K562 (cell line): ENCODE measurements around the gene PACS1. TPM values are rescaled to one million over a fixed set of nuclear protein-coding genes. Genes with fewer than 3 reads are reported as not detected.
"Not testable (repeated sequence)": the region's sequence is repeated elsewhere in the genome, so short reads cannot be mapped to it uniquely, and the experiment has no call there.

ENCODE experiments used
- ATAC-seq: fragments of 200-7000 bp; cut with Tn5 transposase; 3 replicates; pipeline ENCODE4 v1.9.1; 2020; ENCODE audit warnings: moderate library complexity
- BruUV-seq: library from RNA; stranded (reverse); fragments of 400-500 nt; replicated peaks from 2 replicates; lab custom pipeline; 2021; lab: Mats Ljungman, UMichigan
- CTCF ChIA-PET: fragments of 300-600 bp; formaldehyde crosslinking; extraction: SDS; loops from one replicate; lab custom pipeline; 2021; ENCODE audit warnings: low intra/inter-chr PET ratio; lab: Yijun Ruan, JAX
- POLR2A ChIA-PET: fragments of 300-600, 350-650 bp; sonication (Branson Sonifier 250); formaldehyde crosslinking; extraction: SDS; loops from one replicate; lab custom pipeline; 2021; ENCODE audit warnings: antibody characterized with exemption, inconsistent platforms; lab: Yijun Ruan, JAX
- DNase-seq, 4 experiments: peaks; one replicate each; pipeline versions ENCODE4 v3.0.0 to v3.0.0-alpha.2; 2011 to 2018; ENCODE audit warnings: low spot score in 3 of 4, mixed read lengths in 3 of 4; ENCODE audit errors: extremely low read depth in 1 of 4
- FAIRE-seq: peaks from 2 replicates; lab custom pipeline; 2011; peaks lifted over from hg19 to GRCh38; lab: Jason Lieb, UNC
- H2AFZ ChIP-seq: 2 replicates; pipeline ENCODE4 v1.6.0; 2011; ENCODE audit warnings: low read depth, low read length, control low read depth, inconsistent platforms
- H3K27ac ChIP-seq: fragments of 200-600 bp; 3 replicates; pipeline ENCODE4 v1.8.0; 2011; ENCODE audit warnings: low read depth, mild to moderate bottlenecking, control low read depth, inconsistent platforms, low read length, moderate library complexity, mixed read lengths; ENCODE audit errors: extremely low read depth
- H3K27me3 ChIP-seq, 2 experiments: fragments of 300-600 bp in 1 of 2; 2 replicates in 1 of 2; 3 replicates in 1 of 2; pipeline versions ENCODE4 v1.6.0 to v1.8.0; 2011; ENCODE audit warnings: inconsistent platforms in 2 of 2, low read length in 2 of 2, mild to moderate bottlenecking in 1 of 2, mixed read lengths in 1 of 2, moderate library complexity in 1 of 2; ENCODE audit not compliant: control insufficient read depth in 2 of 2, insufficient read depth in 2 of 2
- H3K36me3 ChIP-seq: fragments of 300-600 bp; 3 replicates; pipeline ENCODE4 v1.8.0; 2011; ENCODE audit warnings: mild to moderate bottlenecking, low read length, inconsistent platforms; ENCODE audit not compliant: control insufficient read depth, insufficient read depth
- H3K4me1 ChIP-seq, 2 experiments: fragments of 200-600 bp in 1 of 2; replicated peaks in 1 of 2; 2 replicates in 1 of 2; 3 replicates in 1 of 2; pipeline versions ENCODE4 v1.5.1 to v1.8.0; 2011; ENCODE audit warnings: inconsistent platforms in 2 of 2, low read length in 2 of 2, mild to moderate bottlenecking in 1 of 2, mixed read lengths in 1 of 2, moderate library complexity in 1 of 2; ENCODE audit not compliant: control insufficient read depth in 2 of 2, insufficient read depth in 2 of 2
- H3K4me2 ChIP-seq: 2 replicates; pipeline ENCODE4 v1.6.1; 2011; ENCODE audit warnings: low read length, control low read depth, inconsistent platforms, mixed read lengths; ENCODE audit not compliant: insufficient read depth
- H3K4me3 ChIP-seq: fragments of 200-600 bp; sonication (generic), shearing (Covaris generic); 2 replicates; pipeline ENCODE4 v1.5.1; 2016; ENCODE audit warnings: control low read depth, inconsistent platforms
- H3K79me2 ChIP-seq: fragments of 200-600 bp; 3 replicates; pipeline ENCODE4 v1.8.0; 2011; ENCODE audit warnings: low read length, inconsistent platforms; ENCODE audit not compliant: control insufficient read depth, insufficient read depth
- H3K9ac ChIP-seq, 2 experiments: 2 replicates each; pipeline versions ENCODE4 v1.6.0 to v1.6.1; 2011; ENCODE audit warnings: low read depth in 2 of 2, low read length in 2 of 2, control low read depth in 1 of 2, inconsistent platforms in 1 of 2, mild to moderate bottlenecking in 1 of 2, mixed read lengths in 1 of 2; ENCODE audit not compliant: insufficient read depth in 1 of 2
- H3K9me1 ChIP-seq: one replicate; pipeline ENCODE4 v1.6.0; 2011; ENCODE audit warnings: inconsistent platforms, mild to moderate bottlenecking, low read length, moderate library complexity; ENCODE audit not compliant: control insufficient read depth, insufficient read depth
- H3K9me3 ChIP-seq: replicated peaks from 2 replicates; pipeline ENCODE4 v1.5.1; 2011; ENCODE audit warnings: low read depth, low read length, inconsistent platforms; ENCODE audit not compliant: control insufficient read depth, insufficient read depth
- H4K20me1 ChIP-seq: replicated peaks from 2 replicates; pipeline ENCODE4 v1.6.1; 2011; ENCODE audit warnings: low read length, inconsistent platforms, mixed read lengths; ENCODE audit not compliant: control insufficient read depth, insufficient read depth
- ATF3 ChIP-seq, 2 experiments: fragments of 450-650 bp in 1 of 2; sonication (generic) in 1 of 2; formaldehyde crosslinking in 1 of 2; IDR thresholded peaks in 1 of 2; conservative IDR thresholded peaks in 1 of 2; 2 replicates each; pipeline versions ENCODE4 v1.6.1 to v1.8.1; 2016 to 2023; ENCODE audit warnings: mild to moderate bottlenecking in 2 of 2, moderate library complexity in 2 of 2, inconsistent platforms in 1 of 2, missing genetic modification reagents in 1 of 2
- CHD1 ChIP-seq: fragments of 200-600 bp; sonication (generic); IDR thresholded peaks from one replicate; pipeline ENCODE4 v1.6.1; 2012; ENCODE audit warnings: mild to moderate bottlenecking, moderate library complexity, low read length, inconsistent platforms
- CREBBP ChIP-seq: IDR thresholded peaks from one replicate; pipeline ENCODE4 v1.6.1; 2012; ENCODE audit warnings: low read depth, mild to moderate bottlenecking, control low read depth, inconsistent platforms, low read length
- DPF2 ChIP-seq: fragments of 450-650 bp; IDR thresholded peaks from 2 replicates; pipeline ENCODE4 v1.6.1; 2016
- ELF2 ChIP-seq: fragments of 250-450 bp; sonication (Bioruptor Pico); IDR thresholded peaks from 2 replicates; pipeline ENCODE4 v1.5.0; 2021; ENCODE audit warnings: mild to moderate bottlenecking
- MAZ ChIP-seq, 2 experiments: fragments of 450-650 bp in 1 of 2; sonication (generic) in 1 of 2; formaldehyde crosslinking; IDR thresholded peaks in 1 of 2; conservative IDR thresholded peaks in 1 of 2; 2 replicates each; pipeline versions ENCODE4 v1.4.0 to v1.5.0; 2020; ENCODE audit warnings: mild to moderate bottlenecking in 1 of 2, missing genetic modification reagents in 1 of 2
- NFE2 ChIP-seq: IDR thresholded peaks from 2 replicates; pipeline ENCODE4 v1.6.1; 2014; ENCODE audit warnings: antibody characterized with exemption, low read depth
- NFIC ChIP-seq: fragments of 450-650 bp; IDR thresholded peaks from 2 replicates; pipeline ENCODE4 v1.6.1; 2017; ENCODE audit warnings: mild to moderate bottlenecking, inconsistent platforms
- PCBP1 ChIP-seq: fragments of 200-400 bp; formaldehyde crosslinking; IDR thresholded peaks from 2 replicates; pipeline ENCODE4 v1.6.1; 2018; ENCODE audit warnings: mild to moderate bottlenecking, low read depth, low read length; ENCODE audit not compliant: poor library complexity, severe bottlenecking
- RBM17 ChIP-seq: fragments of 200-400 bp; formaldehyde crosslinking; IDR thresholded peaks from 2 replicates; pipeline ENCODE4 v1.6.1; 2017; ENCODE audit warnings: low read depth, mild to moderate bottlenecking, low read length, borderline replicate concordance
- RNF219 ChIP-seq: fragments of 250-450 bp; sonication (Bioruptor Pico); IDR thresholded peaks from 2 replicates; pipeline ENCODE4 v1.5.0; 2022; ENCODE audit warnings: mild to moderate bottlenecking
- ZNF124 ChIP-seq: sonication (generic); formaldehyde crosslinking; IDR thresholded peaks from 2 replicates; pipeline ENCODE4 v1.8.1; 2022; ENCODE audit warnings: missing genetic modification reagents
- WGBS: fragments of 100-300 bp; shearing (Covaris generic); methylation state at CpG from one replicate; pipeline ENCODE4 v1.1.6; 2016; ENCODE audit warnings: low coverage, mixed read lengths; ENCODE audit not compliant: insufficient coverage; ENCODE audit errors: missing lambda C conversion rate; 5-methylcytosine and 5-hydroxymethylcytosine counted together
- in situ Hi-C: fragments of 300-500 bp; cut with MboI; formaldehyde crosslinking; loops from 4 replicates; pipeline ENCODE4 v1.15.0; 2018; ENCODE audit warnings: inconsistent platforms, mixed read lengths
- intact Hi-C: fragments of 100-400 bp; cut with micrococcal nuclease; formaldehyde crosslinking; loops from 2 replicates; pipeline ENCODE4 v1.14.2; 2022
- polyA plus RNA-seq, 8 experiments: library from polyadenylated mRNA; depleted of rRNA in 4 of 8; stranded (reverse) in 5 of 8; unstranded in 3 of 8; fragments of >200 nt; fragmentation: Nextera tagmentation in 2 of 8; fragmentation: Illumina TruSeq in 1 of 8; extraction: Ambion mirVana in 2 of 8; extraction: Trizol in 1 of 8; gene quantifications; 2 replicates each; pipeline versions ENCODE4 v1.2.1 to v1.2.3, GENCODE V29; 2011 to 2014; ENCODE audit warnings: inconsistent platforms in 1 of 8, missing spikeins in 1 of 8
- total RNA-seq, 7 experiments: library from RNA; depleted of rRNA in 6 of 7; stranded (reverse); fragments of >200 nt in 6 of 7; fragmentation: Illumina TruSeq in 2 of 7; extraction: Trizol in 2 of 7; gene quantifications; 2 replicates each; pipeline versions ENCODE4 v1.2.1 to v1.2.3, GENCODE V29; 2011 to 2021; ENCODE audit warnings: low replicate concordance in 1 of 7

Gene PACS1
- total and polyA plus RNA-seq, 9 of the 15 experiments (the other 6 are each of a cell fraction or from before 2014, with no cell fraction given), result 0.34 to 28.1 (median 8.5) TPM

GRCh38 chr11:66112601-66113499 is 42.8 kb downstream of the PACS1 start (continued):
- TF ChIP-seq NFE2, result peak; percentile 86
- TF ChIP-seq RBM17, result no peak
- peak in 1 of 2 experiments; percentile 13; a peak in 1 of 4 replicates for TF ChIP-seq MAZ (CRISPR knock-in tag; conservative IDR thresholded peaks at IDR 0.05 in 1 of 2, IDR thresholded peaks at IDR 0.05 in 1 of 2)
- TF ChIP-seq ATF3 (IDR thresholded peaks at IDR 0.05), result peak; percentile 50; the same call in 1 of the 2 replicates
- TF ChIP-seq ATF3 (CRISPR knock-in tag; conservative IDR thresholded peaks at IDR 0.05), result no peak
- no peak for TF ChIP-seq PCBP1
- no peak for TF ChIP-seq ZNF124
- TF ChIP-seq CREBBP, result no peak
- no peak for TF ChIP-seq CHD1
- no peak for TF ChIP-seq ELF2 (CRISPR knock-in tag)
- no peak; the same call in 1 of the 2 replicates for TF ChIP-seq NFIC
- TF ChIP-seq DPF2, result no peak
- no peak for TF ChIP-seq RNF219
- TF ChIP-seq, all 486 proteins: peak for 16

- H3K4me3 ChIP-seq, H2AFZ ChIP-seq, ATAC-seq, H3K9me1 ChIP-seq, H3K27me3 ChIP-seq, H3K9ac ChIP-seq, H3K27ac ChIP-seq, H4K20me1 ChIP-seq, H3K4me2 ChIP-seq, H3K79me2 ChIP-seq, FAIRE-seq, H3K9me3 ChIP-seq, CTCF ChIA-PET, in situ Hi-C loops, intact Hi-C loops, BruUV-seq, DNase-seq, H3K36me3 ChIP-seq: not testable (repeated sequence)
- POLR2A ChIA-PET, result interaction anchor here (0.6 to 1.6 kb wide), 4 partner anchors 9 to 108 kb away, joined by 3 to 12 read pairs (median 4); no protein-coding TSS in a partner anchor
- H3K4me1 ChIP-seq, result peaks cover 9 to 30% of the 10 kb centered on the region in 2 experiments; a peak in 4 of 5 replicates
- WGBS, result 78% methylated on average over 2 of the region's 3 CpGs
These were observed 44.9 kb downstream of the PACS1 start for GRCh38 chr11:66114957-66115356.
